ENCODE results near the gene LRRC49. TPM values are rescaled to one million over a fixed set of nuclear protein-coding genes. Genes with fewer than 3 reads are reported as not detected.

LRRC49 gene
- polyA plus RNA-seq, 2 of the 4 experiments (the other 2 are of a cell fraction), result 10.0 to 14.3 TPM

GRCh38 chr15:70955151-70955550 lies 62.5 kb downstream of the LRRC49 start:
- no peak for ATAC-seq
- FAIRE-seq, result no peak
- Histone ChIP-seq H3K4me3 (no peak overlapping the region), H3K4me1 (no peaks in the 10 kb centered on the region), H3K9me3 (peaks cover 15% of the 10 kb centered on the region), H3K27ac (no peak overlapping the region), H3K4me2 (no peak overlapping the region)
- ChIA-PET CTCF (interaction anchor here (0.6 to 1.3 kb wide), 2 partner anchors 10 to 1150 kb away, joined by 3 read pairs; no protein-coding TSS in a partner anchor), POLR2A (no interaction called here)
- DNase-seq (ENCODE audit: low read depth in 1 of 2, low spot score in 1 of 2), result no peak
- TF ChIP-seq JUNB (IDR thresholded peaks at IDR 0.05), result no peak
- no peak for TF ChIP-seq NPAS2 (CRISPR knock-in tag; IDR thresholded peaks at IDR 0.05; ENCODE audit: borderline replicate concordance)
- TF ChIP-seq HMGXB4 (CRISPR knock-in tag; IDR thresholded peaks at IDR 0.05; ENCODE audit: borderline replicate concordance), result no peak
- TF ChIP-seq POLR2AphosphoS2 (conservative IDR thresholded peaks at IDR 0.05; ENCODE audit: low read length), result no peak
- no peak for TF ChIP-seq RNF2 (IDR thresholded peaks at IDR 0.05; ENCODE audit: borderline replicate concordance, low read depth)
- no peak for TF ChIP-seq TFCP2L1 (CRISPR knock-in tag; IDR thresholded peaks at IDR 0.05)
- TF ChIP-seq MAX (IDR thresholded peaks at IDR 0.05), result no peak
- no peak for TF ChIP-seq RARB (CRISPR knock-in tag; IDR thresholded peaks at IDR 0.05)
- no peak for TF ChIP-seq POLR2A (IDR thresholded peaks at IDR 0.05; ENCODE audit: low read length)

- no peak overlapping the region for H3K4me3 ChIP-seq
- CTCF ChIA-PET, result no interaction called here
- DNase-seq (ENCODE audit: low read depth in 1 of 2, low spot score in 1 of 2) (no peak), FAIRE-seq (peak; percentile 67), ATAC-seq (no peak)
- H3K9me3 ChIP-seq, result peaks cover 8% of the 10 kb centered on the region; the same call in 2 of the 3 replicates
- H3K4me1 ChIP-seq, result no peaks in the 10 kb centered on the region
- no peak for TF ChIP-seq FOSB (CRISPR knock-in tag; IDR thresholded peaks at IDR 0.05)
- TF ChIP-seq RARB (CRISPR knock-in tag; IDR thresholded peaks at IDR 0.05), result no peak
- no peak for TF ChIP-seq HDAC2 (IDR thresholded peaks at IDR 0.05)
- TF ChIP-seq CEBPB (IDR thresholded peaks at IDR 0.05), result no peak
- TF ChIP-seq HOXB5 (CRISPR knock-in tag; IDR thresholded peaks at IDR 0.05), result no peak
- no peak for TF ChIP-seq POLR2A (IDR thresholded peaks at IDR 0.05; ENCODE audit: low read length)
- no peak for TF ChIP-seq PHF8 (IDR thresholded peaks at IDR 0.05; ENCODE audit: borderline replicate concordance, low read depth)
- no peak for TF ChIP-seq POLR2AphosphoS2 (conservative IDR thresholded peaks at IDR 0.05; ENCODE audit: low read length)
- TF ChIP-seq ELK1 (IDR thresholded peaks at IDR 0.05; ENCODE audit: low read depth, low read length), result no peak
- no peak for TF ChIP-seq KDM1A (IDR thresholded peaks at IDR 0.05; ENCODE audit: low read depth)
- TF ChIP-seq TFCP2L1 (CRISPR knock-in tag; IDR thresholded peaks at IDR 0.05), result no peak
- TF ChIP-seq ESRRA (IDR thresholded peaks at IDR 0.05; ENCODE audit: borderline replicate concordance, low read length), result no peak
- POLR2A ChIA-PET, result no interaction called here
- WGBS (ENCODE audit: missing lambda C conversion rate), result 81% methylated on average over 3 of the region's 3 CpGs
- H3K4me2 ChIP-seq, result no peak overlapping the region
- H3K27ac ChIP-seq, result no peak overlapping the region
Measured at GRCh38 chr15:70956201-70956995, 63.8 kb downstream of the LRRC49 start.

- H3K4me1 ChIP-seq, result no peaks in the 10 kb centered on the region
- no peak for ATAC-seq
- ChIA-PET CTCF (interaction anchor here (0.9 to 1.7 kb wide), 2 partner anchors 478 to 1194 kb away, joined by 3 to 6 read pairs; no protein-coding TSS in a partner anchor), POLR2A (no interaction called here)
- FAIRE-seq, result peak; percentile 28
- no peak for DNase-seq (ENCODE audit: low read depth in 1 of 2, low spot score in 1 of 2)
- 0 out of 3 replicates have a peak, but pooled peaks cover 5% of the 10 kb centered on the region for H3K9me3 ChIP-seq
- TF ChIP-seq BCL3 (IDR thresholded peaks at IDR 0.05) (no peak), ESRRA (IDR thresholded peaks at IDR 0.05; ENCODE audit: borderline replicate concordance, low read length) (no peak), REST (IDR thresholded peaks at IDR 0.05) (no peak), KDM1A (IDR thresholded peaks at IDR 0.05; ENCODE audit: low read depth) (no peak), CBX2 (IDR thresholded peaks at IDR 0.05; ENCODE audit: borderline replicate concordance, low read depth) (no peak), FOSL2 (IDR thresholded peaks at IDR 0.05) (no peak), FOSL2 (CRISPR knock-in tag; IDR thresholded peaks at IDR 0.05) (no peak), MAZ (IDR thresholded peaks at IDR 0.05; ENCODE audit: borderline replicate concordance, low read depth, low read length) (no peak), MYC (IDR thresholded peaks at IDR 0.05; ENCODE audit: borderline replicate concordance, low read length) (no peak), BHLHE40 (IDR thresholded peaks at IDR 0.05; ENCODE audit: low read depth, low read length) (no peak), HOXA7 (CRISPR knock-in tag; IDR thresholded peaks at IDR 0.05) (no peak)
- no peak overlapping the region for H3K4me3 ChIP-seq
- H3K4me2 ChIP-seq, result no peak overlapping the region
- H3K27ac ChIP-seq, result no peak overlapping the region
Measured at GRCh38 chr15:70962084-70962483, 69.5 kb downstream of the LRRC49 start.

Measured in A549 (cell line).